ENCODE results near the gene MKRN2.

The MKRN2 gene

DNA sequence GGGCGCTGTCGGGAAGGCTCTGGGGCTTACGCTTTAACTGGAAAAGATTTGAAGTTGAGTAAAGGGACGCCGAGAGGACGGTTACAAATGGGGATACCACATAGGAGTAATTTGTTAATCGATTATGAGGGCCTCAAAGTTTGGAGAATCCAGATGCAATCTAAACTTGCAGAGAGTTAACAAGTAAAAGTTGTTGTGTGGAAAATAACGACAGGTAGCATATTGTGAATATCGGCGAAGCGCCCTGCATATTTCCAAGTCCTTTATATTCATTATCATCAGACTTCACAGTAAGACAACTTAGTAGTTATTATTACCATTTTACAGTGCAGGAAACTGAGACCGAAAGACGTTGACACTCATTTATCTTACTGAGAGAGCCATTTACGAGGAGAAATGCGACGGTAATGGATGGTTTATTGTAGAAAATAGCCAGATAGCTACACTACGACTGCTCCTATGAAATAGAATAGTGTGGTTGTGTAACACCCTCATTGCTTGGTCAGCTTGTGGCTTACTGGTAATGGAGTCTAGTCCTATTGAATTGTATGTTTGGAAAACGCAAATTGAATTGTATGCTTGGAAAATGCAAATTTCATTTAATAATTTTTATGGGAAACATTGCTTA lies 700 bp downstream of the MKRN2 start:
- no peak for DNase-seq

DNA sequence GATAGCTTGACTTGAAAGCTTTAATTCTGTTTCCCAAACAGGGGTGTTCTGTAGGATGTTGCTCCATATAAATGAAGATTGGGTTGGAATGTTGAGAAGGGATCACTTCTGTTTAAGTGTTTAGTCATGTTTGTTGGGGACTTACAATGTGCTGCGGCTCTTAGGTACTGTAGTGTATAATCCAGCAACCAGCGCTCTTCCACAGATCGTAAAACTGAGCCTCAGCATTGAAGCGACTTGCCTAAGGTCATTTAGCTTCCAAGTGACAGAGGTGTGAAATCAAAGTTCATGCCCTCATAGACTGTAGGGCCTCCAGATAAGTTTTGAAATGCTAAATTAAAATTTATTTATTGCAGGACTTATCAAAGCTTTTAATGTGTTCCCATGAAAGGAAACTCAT lies 1.8 kb downstream of the MKRN2 start:
- no peak for DNase-seq

DNA sequence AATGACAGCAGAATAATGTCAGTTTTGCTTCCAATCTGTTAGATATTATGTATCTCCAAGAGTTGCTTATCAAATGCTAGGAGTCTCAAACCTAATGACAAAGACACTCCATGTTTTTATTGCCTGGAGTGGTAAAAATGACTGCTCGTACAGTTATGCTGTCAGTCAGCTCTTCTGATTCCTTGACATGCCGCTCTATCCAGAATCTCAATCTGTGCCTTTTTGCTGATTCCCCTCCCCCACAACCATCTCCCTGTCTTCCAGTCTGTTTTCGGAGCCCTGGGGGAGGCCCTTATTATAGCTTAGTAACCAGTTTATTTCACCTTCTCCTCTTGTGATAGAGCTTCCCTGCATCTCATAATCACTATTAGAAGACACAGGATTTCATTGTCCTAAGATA lies 2.6 kb downstream of the MKRN2 start:
- DNase-seq = no peak

DNA sequence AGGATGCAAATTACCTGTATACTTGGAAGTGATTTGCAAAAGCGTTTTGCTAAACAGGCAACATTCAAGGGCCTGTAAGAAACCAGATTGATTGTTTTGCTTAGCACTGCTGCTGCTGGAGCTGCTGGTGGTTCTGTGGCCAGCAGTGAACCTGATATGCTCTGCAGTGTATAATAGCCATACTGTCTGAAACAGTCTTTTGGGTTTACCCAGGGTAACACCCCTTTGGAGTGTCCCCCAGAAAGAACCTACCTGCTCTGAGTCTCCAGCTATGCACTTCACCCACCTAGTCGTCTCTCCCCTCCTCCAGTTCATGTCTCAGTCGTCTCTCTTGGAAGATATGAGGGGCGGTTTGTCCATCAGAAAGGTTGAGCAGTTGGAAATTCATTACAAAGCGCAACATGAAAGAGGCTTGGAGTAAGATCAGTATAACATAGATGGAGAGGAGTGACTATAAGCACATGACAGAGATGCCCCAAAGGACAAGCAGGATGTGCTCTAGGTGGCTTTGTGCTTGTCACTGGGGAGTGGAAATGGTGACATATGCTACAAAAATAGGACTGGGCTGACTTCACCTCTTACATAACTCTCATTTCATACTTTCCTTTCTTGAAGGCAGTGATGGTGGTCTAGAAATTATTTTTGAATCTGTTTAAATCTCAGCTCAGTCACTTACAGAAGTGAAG lies 3.8 kb downstream of the MKRN2 start:
- no peak for DNase-seq

DNA sequence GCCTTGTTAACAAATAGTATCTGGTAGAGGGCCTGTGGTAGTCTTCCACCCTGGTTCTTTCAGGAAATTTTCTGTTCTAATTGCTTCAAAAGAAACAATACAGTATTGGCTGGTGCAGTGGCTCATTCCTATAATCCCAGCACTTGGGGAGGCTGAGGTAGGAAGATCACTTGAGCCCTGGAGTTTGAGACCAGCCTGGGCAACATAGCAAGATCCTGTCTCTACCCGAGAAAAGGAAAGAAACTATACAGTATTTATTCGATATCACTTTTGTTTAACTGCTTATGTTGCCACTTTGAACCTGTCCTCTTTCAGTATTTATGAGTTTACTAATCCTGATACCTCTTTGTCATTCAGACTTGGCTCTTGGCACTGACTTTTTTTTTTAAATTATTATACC lies 4.5 kb downstream of the MKRN2 start:
- no peak for DNase-seq

DNA sequence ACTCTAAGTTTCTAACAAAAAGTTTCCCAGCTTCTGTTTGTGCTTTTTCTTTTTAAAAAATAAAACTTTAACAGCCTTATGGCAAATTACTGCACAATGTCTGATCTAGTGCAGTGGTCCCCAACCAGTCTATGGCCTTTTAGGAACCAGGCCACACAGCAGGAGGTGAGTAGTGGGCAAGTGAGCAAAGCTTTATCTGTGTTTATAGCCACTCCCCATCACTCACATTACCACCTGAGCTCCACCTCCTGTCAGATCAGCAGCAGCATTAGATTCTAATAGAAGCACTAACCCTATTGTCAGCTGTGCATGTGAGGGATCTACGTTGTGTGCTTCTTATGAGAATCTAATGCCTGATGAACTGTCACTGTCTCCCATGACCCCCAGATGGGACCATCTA lies 5.6 kb downstream of the MKRN2 start:
- no peak for DNase-seq

DNA sequence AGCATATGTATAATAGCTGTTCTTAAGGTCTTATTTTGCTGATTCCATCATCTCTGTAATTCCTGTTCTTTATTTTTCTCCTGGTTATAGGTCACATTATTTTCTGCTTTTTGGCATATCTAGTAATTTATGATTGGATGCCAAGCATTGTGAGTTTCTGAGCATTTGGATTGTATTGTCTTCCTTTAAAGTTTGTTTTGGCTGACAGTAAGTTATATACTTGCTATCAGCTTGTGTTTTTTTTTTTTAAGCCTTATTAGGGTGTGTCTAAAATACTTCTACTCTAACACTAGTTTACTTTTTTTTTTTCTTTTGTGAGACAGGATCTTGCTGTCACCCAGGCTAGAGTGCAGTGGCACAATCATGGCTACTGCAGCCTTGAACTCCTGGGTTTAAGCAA lies 10.1 kb downstream of the MKRN2 start:
- no peak for DNase-seq

DNA sequence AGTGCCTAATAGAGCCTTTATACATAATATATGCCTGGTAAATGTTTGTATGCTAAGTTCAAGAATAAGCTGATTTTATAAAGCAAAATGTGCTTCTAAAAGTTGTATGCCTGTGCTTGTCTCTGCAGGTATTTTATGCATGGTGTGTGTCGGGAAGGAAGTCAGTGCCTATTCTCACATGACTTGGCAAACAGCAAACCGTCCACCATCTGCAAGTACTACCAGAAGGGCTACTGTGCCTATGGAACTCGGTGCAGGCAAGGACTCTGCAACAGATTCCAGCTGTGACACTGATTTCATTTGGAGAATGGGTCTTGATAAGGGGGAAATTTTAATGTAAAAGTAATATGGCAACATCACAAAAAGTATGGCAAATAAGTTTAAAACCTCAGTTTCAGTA lies 11.9 kb downstream of the MKRN2 start:
- no peak for DNase-seq

DNA sequence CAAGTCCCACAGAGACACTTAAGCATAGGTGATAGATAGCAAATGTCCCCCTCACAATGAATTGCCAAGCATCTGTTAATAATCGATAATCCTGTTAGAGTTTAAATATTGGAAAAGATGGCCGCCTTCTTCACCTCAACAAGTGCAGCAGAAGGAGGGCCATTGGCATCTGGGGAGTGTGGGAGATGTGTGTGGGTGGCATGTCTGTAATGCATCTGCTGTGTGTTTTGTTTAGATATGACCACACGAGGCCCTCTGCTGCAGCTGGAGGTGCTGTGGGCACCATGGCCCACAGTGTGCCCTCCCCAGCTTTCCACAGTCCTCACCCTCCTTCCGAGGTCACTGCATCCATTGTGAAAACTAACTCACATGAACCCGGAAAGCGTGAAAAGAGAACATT lies 12.9 kb downstream of the MKRN2 start:
- DNase-seq = no peak

DNA sequence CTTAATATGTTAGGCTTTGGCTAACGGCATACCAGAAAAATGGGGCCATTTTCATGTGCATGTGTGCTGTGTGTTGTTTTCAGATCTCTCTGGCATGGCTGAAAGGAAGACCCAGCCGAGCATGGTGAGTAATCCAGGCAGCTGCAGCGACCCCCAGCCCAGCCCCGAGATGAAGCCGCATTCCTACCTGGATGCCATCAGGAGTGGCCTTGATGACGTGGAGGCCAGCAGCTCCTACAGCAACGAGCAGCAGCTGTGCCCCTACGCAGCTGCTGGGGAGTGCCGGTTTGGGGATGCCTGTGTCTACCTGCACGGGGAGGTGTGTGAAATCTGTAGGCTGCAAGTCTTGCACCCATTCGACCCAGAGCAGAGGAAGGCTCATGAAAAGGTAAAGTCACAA lies 15.1 kb downstream of the MKRN2 start:
- DNase-seq = no peak

DNA sequence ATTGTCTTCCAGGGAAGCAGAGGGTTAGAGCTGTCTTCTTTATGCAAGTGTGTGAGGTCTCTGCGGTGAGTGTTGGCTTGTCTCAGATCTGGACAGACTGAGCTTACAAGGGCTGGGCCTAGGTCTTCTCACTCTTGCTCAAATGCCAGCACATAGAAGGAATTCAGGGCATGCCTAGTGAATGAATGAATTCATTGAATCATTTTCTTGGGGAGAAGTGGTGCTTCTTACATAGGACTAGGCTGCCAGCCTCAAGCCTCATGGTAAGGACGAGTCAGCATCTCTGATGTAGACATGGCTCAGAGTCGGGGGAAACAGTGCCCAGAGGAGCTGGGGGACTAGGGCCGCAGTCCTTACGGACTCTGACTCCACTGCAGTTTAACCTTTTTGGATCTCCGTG lies 17.2 kb downstream of the MKRN2 start:
- DNase-seq = no peak

DNA sequence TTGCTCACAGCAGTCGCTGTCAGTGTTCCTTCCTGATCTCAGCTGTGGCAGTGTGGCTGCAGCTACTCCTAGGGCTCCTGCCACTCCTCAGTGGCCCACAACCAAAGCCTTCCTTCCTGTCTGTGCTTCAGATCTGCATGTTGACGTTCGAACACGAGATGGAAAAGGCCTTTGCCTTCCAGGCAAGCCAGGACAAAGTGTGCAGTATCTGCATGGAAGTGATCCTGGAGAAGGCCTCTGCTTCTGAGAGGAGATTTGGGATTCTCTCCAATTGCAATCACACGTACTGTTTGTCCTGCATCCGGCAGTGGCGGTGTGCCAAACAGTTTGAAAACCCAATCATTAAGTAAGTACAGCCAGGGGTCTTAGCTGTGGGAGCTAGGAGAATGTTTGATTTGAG lies 17.8 kb downstream of the MKRN2 start:
- no peak for DNase-seq

DNA sequence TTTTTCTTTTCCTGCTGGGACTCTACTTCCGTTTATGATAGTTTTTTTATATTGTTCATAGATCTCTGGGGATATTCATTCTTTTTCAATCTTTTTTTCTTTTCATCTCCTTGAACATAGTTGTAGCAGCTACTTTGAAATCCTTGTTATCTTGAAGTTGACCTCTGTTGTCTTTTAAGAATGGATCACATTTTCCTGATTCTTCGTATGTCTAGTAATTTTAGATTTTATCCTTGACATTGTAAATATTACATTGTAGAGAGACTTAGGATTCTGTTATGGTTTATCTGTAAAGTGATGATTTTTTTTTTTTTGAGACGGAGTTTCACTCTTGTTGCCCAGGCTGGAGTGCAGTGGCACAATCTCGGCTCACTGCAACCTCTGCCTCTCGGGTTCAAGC lies 20.5 kb downstream of the MKRN2 start:
- no peak for DNase-seq

DNA sequence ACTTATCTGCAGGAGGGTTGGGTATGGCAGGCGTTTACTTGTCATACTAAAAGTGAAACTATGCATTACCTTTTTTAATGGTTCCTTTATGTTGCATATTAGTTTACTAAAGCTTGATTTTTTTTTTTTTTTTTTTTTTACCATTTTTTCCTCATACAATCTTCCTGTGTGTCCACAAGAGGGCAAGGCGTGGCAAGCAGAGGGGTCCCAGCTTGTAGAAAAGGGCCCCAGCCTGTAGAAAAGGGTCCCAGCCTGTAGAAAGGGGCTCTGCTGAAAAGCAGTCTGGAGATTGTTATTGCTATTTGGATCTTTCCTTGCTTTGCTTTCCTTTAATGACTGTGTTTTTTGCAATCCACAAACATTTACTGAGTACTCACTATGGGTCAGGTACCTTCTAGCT lies 21.9 kb downstream of the MKRN2 start:
- DNase-seq = no peak

DNA sequence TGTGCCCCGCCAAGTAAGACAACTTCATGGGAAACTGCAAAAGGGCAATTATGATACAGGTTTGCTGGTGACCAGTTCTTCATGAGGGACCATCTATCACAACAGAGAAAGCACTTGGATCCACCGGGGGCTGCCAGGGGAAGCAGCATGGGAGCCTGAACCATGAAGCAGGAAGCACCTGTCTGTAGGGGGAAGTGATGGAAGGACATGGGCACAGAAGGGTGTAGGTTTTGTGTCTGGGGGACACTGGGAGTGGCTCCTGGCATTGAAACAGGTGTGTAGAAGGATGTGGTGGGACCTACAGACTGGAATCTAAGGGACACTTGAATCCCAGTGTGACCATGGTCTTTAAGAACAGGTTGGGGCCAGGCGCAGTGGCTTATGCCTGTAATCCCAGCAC lies 22.6 kb downstream of the MKRN2 start:
- DNase-seq = no peak

DNA sequence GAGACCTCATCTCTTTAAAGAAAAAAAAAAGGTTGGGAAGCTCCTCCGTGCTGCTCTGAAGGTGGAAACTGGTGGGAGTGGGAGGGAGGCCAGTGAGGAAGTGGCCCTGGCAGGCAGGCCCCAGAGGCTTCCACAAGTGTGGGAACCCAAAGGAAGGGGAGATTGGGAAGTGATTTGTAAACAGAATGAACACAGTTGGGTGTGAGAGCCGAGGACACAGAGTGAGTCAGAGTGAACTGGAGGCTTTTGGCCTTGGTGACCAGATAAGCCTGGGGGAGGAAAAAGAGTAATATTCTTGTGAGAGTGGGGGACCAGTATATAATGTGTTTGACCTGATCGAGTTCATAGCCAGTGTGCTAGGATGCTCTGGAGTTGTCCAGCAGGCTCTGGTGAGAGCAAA lies 23.0 kb downstream of the MKRN2 start:
- no peak for DNase-seq

DNA sequence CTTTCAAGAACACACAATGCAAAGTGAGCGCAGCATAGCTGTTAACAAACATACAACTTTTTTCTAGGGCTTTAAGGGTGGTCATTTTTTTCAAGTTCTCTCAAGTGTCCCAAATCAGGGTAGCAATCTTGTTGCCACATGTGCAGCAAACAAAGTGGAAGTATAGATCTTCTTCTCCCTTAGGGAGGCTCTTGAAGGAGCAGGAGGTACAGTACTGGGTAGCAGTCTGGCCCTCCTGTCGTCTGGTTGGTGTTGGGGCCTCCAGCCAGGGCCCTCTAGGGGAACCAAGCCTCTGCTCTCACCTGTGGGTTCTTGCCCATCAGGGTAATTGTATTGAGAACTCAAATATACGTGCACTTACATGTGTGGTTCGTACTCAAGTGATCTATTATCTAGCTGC lies 25.8 kb downstream of the MKRN2 start:
- DNase-seq = no peak

DNA sequence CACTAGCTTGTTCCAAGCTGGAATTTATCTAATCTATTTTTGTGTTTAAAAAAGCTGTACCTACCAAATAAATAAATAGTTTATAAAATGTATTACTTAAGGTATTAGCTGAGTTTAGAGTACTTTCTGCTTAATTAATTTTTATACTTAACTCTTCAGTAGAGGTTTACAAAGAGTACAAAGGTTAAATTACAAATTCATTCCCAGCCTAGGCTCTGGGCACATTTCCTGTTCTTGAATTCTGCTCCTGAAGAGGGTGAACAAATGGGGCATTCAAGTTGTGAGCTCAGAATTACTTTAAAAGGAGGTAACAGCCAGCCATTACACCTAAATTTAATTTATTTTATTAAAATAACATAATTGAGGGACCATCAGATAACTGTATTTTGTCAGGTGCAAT lies 26.4 kb downstream of the MKRN2 start:
- no peak for DNase-seq

DNA sequence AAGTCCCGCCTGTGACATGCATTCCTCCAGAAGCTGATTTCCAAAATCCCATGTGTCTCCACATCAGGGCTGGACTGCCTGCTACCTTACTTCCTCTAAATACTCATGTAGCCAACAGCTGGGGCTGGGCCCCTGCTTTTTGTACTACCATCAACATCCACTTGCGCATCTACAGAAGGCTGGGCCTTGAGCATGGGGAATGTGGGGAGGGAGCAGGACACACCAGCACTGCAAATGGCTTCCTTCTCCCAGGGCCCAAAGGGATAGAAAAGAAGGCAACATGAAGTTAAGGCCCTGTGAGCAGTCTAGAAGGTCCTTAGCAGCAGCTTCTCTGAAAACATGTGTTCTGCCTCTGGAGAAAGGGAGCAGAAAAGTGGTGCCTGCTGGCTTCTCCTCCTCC lies 27.2 kb downstream of the MKRN2 start:
- no peak for DNase-seq

DNA sequence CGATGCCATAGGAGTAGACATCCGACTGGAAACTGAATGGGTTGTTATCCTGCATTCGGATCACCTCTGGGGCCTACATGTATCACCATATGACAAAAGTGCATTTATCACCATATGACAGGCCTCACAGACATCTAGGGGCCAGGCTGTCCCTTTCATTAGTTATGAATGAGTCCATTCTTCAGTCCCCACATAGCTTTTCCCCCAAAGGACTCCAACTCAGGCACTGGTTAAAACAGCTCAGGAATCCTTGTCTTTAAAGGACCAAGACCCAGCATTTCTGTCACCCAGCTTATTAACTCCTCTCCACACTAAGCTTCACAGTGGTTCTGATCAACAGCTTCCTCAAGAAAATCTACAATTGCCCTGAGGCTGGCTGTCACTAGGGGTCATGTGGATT lies 28.3 kb downstream of the MKRN2 start:
- no peak for DNase-seq

DNA sequence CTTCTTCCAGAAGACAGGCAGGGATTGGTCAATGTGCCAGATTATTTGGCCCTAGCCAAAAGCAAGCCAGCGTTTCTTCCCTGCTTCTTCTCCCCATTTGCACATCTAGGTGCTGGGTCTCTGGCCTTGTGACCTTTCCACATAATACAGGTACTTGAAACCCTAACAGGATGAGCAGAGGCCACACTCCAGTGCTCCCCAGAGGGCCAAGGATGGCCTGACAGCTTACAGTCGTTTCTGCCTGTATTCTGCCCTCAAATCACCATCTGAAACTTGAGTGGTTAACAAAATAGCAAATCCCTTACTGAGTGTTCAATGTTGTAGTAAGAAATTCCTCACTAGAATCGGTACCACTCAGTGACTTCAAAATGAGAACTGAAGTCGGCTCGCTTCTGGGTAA lies 29.1 kb downstream of the MKRN2 start:
- DNase-seq = no peak

DNA sequence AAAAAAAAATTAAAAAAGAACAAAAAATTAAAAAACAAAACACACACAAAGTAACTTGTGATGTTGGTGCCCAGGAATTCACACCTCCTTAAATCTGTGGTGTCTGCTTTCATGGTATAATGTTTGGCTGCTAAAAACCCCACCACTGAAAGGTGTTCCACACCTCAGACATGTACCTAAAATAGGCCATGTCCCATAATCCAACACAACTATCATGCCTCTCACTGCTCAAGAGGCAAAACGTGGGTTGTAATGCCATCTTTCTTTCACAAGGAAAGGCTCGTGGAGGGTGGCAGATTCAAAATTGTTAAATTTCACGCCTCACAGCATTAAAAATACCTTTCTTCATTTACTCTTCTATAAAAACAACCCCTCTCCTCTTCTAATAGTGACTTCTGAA lies 29.5 kb downstream of the MKRN2 start:
- DNase-seq = no peak

DNA sequence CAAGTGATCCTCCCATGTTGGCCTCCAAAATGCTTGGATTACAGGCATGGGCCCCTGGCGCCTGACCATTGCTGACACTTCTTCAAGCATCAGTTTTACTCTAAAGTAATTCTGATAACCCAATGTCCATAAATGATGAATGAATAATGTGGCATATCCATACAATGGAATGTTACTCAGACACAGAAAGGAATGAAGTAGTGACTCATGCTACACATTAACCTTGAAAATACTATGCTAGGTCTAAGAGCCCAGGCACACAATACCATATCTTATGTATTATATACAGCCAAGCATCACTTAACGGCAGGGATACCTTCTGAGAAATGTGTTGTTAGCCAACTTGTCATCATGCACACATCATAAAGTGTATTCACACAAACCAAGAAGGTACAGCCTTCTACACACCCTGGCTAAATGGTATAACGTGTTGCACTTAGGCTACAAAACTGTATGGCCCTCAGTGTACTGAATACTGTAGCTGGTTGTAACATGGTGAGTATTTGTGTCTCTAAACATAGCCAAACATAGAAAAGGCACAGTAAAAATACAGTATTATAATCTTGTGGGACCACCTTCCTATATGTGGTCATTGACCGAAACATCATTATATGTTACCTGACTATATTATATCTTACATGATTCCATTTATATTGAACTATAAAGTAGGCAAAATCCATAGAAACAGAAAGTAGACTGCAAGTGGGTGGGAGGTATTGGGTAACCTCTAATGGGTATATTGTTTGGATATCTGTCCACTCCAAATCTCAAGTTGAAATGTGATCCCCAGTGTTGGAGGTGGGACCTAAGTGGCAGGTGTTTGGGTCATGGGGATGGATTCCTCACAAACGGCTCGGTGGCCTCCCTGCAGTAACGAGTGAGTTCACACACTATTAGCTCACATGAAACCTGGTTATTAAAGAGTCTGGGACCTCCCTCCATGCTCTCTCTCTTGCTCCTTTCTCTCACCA lies 31.4 kb downstream of the MKRN2 start:
- DNase-seq = no peak

DNA sequence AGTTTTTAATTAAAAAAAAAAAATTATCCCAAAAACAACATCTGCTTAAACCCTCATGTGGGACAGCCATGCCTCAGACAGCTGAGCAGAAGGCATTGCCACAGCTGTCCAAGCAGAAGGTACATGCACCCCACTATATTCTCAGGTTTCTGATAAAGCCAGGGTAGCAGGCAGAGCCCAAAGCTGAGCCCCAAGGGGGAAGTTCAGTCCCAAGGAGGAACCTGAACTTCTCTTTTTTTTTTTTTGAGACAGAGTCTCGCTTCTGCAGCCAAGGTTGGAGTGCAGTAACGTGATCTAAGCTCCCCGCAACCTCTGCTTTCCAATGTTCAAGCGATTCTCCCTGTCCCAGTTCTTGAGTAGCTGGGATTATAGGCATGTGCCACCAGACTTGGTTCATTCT lies 33.2 kb downstream of the MKRN2 start:
- DNase-seq = no peak
